ENCODE results near the gene ZNF277. TPM values are rescaled to one million over a fixed set of nuclear protein-coding genes. Genes with fewer than 3 reads are reported as not detected.

The ZNF277 gene
- total and polyA plus RNA-seq, 10 of the 15 experiments (the other 5 are each of a cell fraction or from before 2014, with no cell fraction given) = 10.6 to 33.9 (median 22.0) TPM

- Histone ChIP-seq H3K9ac (ENCODE audit: control insufficient read depth, insufficient read depth, low read length) (no peak overlapping the region), H3K27ac (ENCODE audit: control insufficient read depth, insufficient read depth) (no peak overlapping the region), H3K27me3 (replicated peaks in 1 of 2; ENCODE audit: control insufficient read depth in 2 of 2, insufficient read depth in 2 of 2, low read length in 1 of 2) (no peaks in the 10 kb centered on the region), H3K4me3 (no peak overlapping the region), H4K20me1 (ENCODE audit: control insufficient read depth, insufficient read depth) (no peaks in the 10 kb centered on the region), H3K79me2 (ENCODE audit: control insufficient read depth, insufficient read depth, low read length) (peaks cover 1% of the 10 kb centered on the region), H3K9me3 (replicated peaks; ENCODE audit: control insufficient read depth, insufficient read depth, low read length) (no peaks in the 10 kb centered on the region), H3K4me2 (ENCODE audit: control insufficient read depth, insufficient read depth) (no peak overlapping the region), H2AFZ (ENCODE audit: control insufficient read depth, low read depth, low read length) (no peak overlapping the region), H3K4me1 (ENCODE audit: control insufficient read depth, insufficient read depth, low read length) (no peaks in the 10 kb centered on the region), H3K36me3 (ENCODE audit: control insufficient read depth in 2 of 2, insufficient read depth in 2 of 2, low read length in 1 of 2) (no peaks in the 10 kb centered on the region)
- no peak for DNase-seq (ENCODE audit: low read depth, low spot score)
- CTCF ChIA-PET = no interaction called here
- POLR2A ChIA-PET = no interaction called here
- RAD21 ChIA-PET (ENCODE audit: unreplicated experiment) = no interaction called here
- peak; percentile 29 for ATAC-seq
- no peak for FAIRE-seq
- WGBS (ENCODE audit: insufficient coverage, insufficient replicate concordance, low lambda C conversion rate, missing lambda C conversion rate) = 60% methylated on average over 1 of the region's 1 CpG
- BruUV-seq (replicated peaks) = no TSS peak
- in situ Hi-C loops (cut with MboI) (no loop called here), intact Hi-C loops (cut with micrococcal nuclease; ENCODE audit: unreplicated experiment) (no loop called here)
- TF ChIP-seq, protein P1, sequence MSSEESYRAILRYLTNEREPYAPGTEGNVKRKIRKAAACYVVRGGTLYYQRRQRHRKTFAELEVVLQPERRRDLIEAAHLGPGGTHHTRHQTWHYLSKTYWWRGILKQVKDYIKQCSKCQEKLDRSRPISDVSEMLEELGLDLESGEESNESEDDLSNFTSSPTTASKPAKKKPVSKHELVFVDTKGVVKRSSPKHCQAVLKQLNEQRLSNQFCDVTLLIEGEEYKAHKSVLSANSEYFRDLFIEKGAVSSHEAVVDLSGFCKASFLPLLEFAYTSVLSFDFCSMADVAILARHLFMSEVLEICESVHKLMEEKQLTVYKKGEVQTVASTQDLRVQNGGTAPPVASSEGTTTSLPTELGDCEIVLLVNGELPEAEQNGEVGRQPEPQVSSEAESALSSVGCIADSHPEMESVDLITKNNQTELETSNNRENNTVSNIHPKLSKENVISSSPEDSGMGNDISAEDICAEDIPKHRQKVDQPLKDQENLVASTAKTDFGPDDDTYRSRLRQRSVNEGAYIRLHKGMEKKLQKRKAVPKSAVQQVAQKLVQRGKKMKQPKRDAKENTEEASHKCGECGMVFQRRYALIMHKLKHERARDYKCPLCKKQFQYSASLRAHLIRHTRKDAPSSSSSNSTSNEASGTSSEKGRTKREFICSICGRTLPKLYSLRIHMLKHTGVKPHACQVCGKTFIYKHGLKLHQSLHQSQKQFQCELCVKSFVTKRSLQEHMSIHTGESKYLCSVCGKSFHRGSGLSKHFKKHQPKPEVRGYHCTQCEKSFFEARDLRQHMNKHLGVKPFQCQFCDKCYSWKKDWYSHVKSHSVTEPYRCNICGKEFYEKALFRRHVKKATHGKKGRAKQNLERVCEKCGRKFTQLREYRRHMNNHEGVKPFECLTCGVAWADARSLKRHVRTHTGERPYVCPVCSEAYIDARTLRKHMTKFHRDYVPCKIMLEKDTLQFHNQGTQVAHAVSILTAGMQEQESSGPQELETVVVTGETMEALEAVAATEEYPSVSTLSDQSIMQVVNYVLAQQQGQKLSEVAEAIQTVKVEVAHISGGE (CRISPR knock-in tag; IDR thresholded peaks at IDR 0.05) = no peak
- no peak for TF ChIP-seq PAX8 (IDR thresholded peaks at IDR 0.05)
- TF ChIP-seq RFX5 (IDR thresholded peaks at IDR 0.05; ENCODE audit: low read depth, low read length) = no peak
- TF ChIP-seq, protein P2, sequence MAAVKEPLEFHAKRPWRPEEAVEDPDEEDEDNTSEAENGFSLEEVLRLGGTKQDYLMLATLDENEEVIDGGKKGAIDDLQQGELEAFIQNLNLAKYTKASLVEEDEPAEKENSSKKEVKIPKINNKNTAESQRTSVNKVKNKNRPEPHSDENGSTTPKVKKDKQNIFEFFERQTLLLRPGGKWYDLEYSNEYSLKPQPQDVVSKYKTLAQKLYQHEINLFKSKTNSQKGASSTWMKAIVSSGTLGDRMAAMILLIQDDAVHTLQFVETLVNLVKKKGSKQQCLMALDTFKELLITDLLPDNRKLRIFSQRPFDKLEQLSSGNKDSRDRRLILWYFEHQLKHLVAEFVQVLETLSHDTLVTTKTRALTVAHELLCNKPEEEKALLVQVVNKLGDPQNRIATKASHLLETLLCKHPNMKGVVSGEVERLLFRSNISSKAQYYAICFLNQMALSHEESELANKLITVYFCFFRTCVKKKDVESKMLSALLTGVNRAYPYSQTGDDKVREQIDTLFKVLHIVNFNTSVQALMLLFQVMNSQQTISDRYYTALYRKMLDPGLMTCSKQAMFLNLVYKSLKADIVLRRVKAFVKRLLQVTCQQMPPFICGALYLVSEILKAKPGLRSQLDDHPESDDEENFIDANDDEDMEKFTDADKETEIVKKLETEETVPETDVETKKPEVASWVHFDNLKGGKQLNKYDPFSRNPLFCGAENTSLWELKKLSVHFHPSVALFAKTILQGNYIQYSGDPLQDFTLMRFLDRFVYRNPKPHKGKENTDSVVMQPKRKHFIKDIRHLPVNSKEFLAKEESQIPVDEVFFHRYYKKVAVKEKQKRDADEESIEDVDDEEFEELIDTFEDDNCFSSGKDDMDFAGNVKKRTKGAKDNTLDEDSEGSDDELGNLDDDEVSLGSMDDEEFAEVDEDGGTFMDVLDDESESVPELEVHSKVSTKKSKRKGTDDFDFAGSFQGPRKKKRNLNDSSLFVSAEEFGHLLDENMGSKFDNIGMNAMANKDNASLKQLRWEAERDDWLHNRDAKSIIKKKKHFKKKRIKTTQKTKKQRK (IDR thresholded peaks at IDR 0.05; ENCODE audit: low read depth, low read length) = no peak
- TF ChIP-seq ESRRA (IDR thresholded peaks at IDR 0.05; ENCODE audit: low read length) = no peak
- no peak for TF ChIP-seq NFXL1 (IDR thresholded peaks at IDR 0.05; ENCODE audit: borderline replicate concordance)
- no peak for TF ChIP-seq NR2F1 (conservative IDR thresholded peaks at IDR 0.05)
- no peak for TF ChIP-seq MTA3 (IDR thresholded peaks at IDR 0.05; ENCODE audit: borderline replicate concordance, low read length)
- TF ChIP-seq, protein P3, sequence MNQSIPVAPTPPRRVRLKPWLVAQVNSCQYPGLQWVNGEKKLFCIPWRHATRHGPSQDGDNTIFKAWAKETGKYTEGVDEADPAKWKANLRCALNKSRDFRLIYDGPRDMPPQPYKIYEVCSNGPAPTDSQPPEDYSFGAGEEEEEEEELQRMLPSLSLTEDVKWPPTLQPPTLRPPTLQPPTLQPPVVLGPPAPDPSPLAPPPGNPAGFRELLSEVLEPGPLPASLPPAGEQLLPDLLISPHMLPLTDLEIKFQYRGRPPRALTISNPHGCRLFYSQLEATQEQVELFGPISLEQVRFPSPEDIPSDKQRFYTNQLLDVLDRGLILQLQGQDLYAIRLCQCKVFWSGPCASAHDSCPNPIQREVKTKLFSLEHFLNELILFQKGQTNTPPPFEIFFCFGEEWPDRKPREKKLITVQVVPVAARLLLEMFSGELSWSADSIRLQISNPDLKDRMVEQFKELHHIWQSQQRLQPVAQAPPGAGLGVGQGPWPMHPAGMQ (IDR thresholded peaks at IDR 0.05; ENCODE audit: borderline replicate concordance) = no peak
- TF ChIP-seq TARDBP (IDR thresholded peaks at IDR 0.05; ENCODE audit: borderline replicate concordance) = no peak
- TF ChIP-seq NR2C2 (IDR thresholded peaks at IDR 0.05; ENCODE audit: borderline replicate concordance, control insufficient read depth, insufficient read length, low read depth) = no peak
- no peak for TF ChIP-seq ZSCAN29 (IDR thresholded peaks at IDR 0.05)
- TF ChIP-seq ZZZ3 (IDR thresholded peaks at IDR 0.05; ENCODE audit: control insufficient read depth, insufficient read length, low read depth) = no peak
- no peak for TF ChIP-seq CTCF (IDR thresholded peaks at IDR 0.05 in 2 of 3, conservative IDR thresholded peaks at IDR 0.05 in 1 of 3; ENCODE audit: control insufficient read depth in 2 of 3, extremely low read depth in 1 of 3, insufficient read depth in 1 of 3, low read depth in 3 of 3, low read length in 3 of 3)
- SMC1A ChIA-PET (ENCODE audit: uncharacterized antibody, unreplicated experiment) = interaction anchor here (0.8 kb wide), 1 partner anchor 132 kb away, joined by 3 read pairs; no protein-coding TSS in a partner anchor
These were observed 7.2 kb downstream of the ZNF277 start for GRCh38 chr7:112213735-112214134.
